HepG2 (cell line): ENCODE measurements around the gene VMO1. TPM values are rescaled to one million over a fixed set of nuclear protein-coding genes. Genes with fewer than 3 reads are reported as not detected.

Experiments
- ATRX ChIP-seq: sonication (generic); formaldehyde crosslinking; IDR thresholded peaks from 2 replicates; pipeline ENCODE4 v1.4.0; 2020; ENCODE audit warnings: missing genetic modification reagents, borderline replicate concordance
- DR1 ChIP-seq: sonication (generic); formaldehyde crosslinking; IDR thresholded peaks from 2 replicates; pipeline ENCODE4 v1.8.0; 2021; ENCODE audit warnings: mild to moderate bottlenecking, missing genetic modification reagents, inconsistent platforms
- GATAD2A ChIP-seq: IDR thresholded peaks from 2 replicates; pipeline ENCODE4 v1.6.1; 2016
- HNF4G ChIP-seq, 2 experiments: sonication (generic) in 1 of 2; formaldehyde crosslinking in 1 of 2; IDR thresholded peaks; 2 replicates each; pipeline versions ENCODE4 v1.4.0 to v1.6.1; 2011 to 2020; ENCODE audit warnings: borderline replicate concordance in 2 of 2, low read depth in 2 of 2, mild to moderate bottlenecking in 2 of 2, low read length in 1 of 2, missing genetic modification reagents in 1 of 2, moderate library complexity in 1 of 2
- HOXA5 ChIP-seq: sonication (generic); formaldehyde crosslinking; IDR thresholded peaks from 2 replicates; pipeline ENCODE4 v1.4.0; 2020; ENCODE audit warnings: missing genetic modification reagents
- IRF2 ChIP-seq: IDR thresholded peaks from 2 replicates; pipeline ENCODE4 v1.6.1; 2018; ENCODE audit warnings: missing genetic modification reagents, missing compliant biosample characterization
- JUNB ChIP-seq: sonication (generic); formaldehyde crosslinking; IDR thresholded peaks from 2 replicates; pipeline ENCODE4 v1.8.0; 2022; ENCODE audit warnings: missing genetic modification reagents, mild to moderate bottlenecking, borderline replicate concordance
- MAFG ChIP-seq: sonication (generic); formaldehyde crosslinking; IDR thresholded peaks from 2 replicates; pipeline ENCODE4 v1.5.1; 2020; ENCODE audit warnings: mild to moderate bottlenecking, missing genetic modification reagents
- MATR3 ChIP-seq: sonication (generic); formaldehyde crosslinking; IDR thresholded peaks from 2 replicates; pipeline ENCODE4 v1.4.0; 2020; ENCODE audit warnings: missing genetic modification reagents
- PTBP1 ChIP-seq: fragments of 200-400 bp; formaldehyde crosslinking; IDR thresholded peaks from 2 replicates; pipeline ENCODE4 v1.6.1; 2018; ENCODE audit warnings: low read length, low read depth; ENCODE audit not compliant: poor library complexity, severe bottlenecking
- RELA ChIP-seq: sonication (generic); formaldehyde crosslinking; IDR thresholded peaks from 2 replicates; pipeline ENCODE4 v1.4.0; 2020; ENCODE audit warnings: missing genetic modification reagents
- ZFP62 ChIP-seq: sonication (generic); formaldehyde crosslinking; IDR thresholded peaks from 2 replicates; pipeline ENCODE4 v1.4.0; 2020; ENCODE audit warnings: missing genetic modification reagents
- ZNF12 ChIP-seq: sonication (generic); formaldehyde crosslinking; IDR thresholded peaks from 2 replicates; pipeline ENCODE4 v1.5.0; 2020; ENCODE audit warnings: missing genetic modification reagents
- ZNF20 ChIP-seq: sonication (generic); formaldehyde crosslinking; IDR thresholded peaks from 2 replicates; pipeline ENCODE4 v1.4.0; 2020; ENCODE audit warnings: mild to moderate bottlenecking, moderate library complexity, missing genetic modification reagents
- ZNF431 ChIP-seq: sonication (generic); formaldehyde crosslinking; IDR thresholded peaks from 2 replicates; pipeline ENCODE4 v1.9.0; 2022; ENCODE audit warnings: missing genetic modification reagents, low read depth, mild to moderate bottlenecking, borderline replicate concordance
- ZNF501 ChIP-seq: sonication (generic); formaldehyde crosslinking; IDR thresholded peaks from 2 replicates; pipeline ENCODE4 v1.5.1; 2020; ENCODE audit warnings: mild to moderate bottlenecking, moderate library complexity, missing genetic modification reagents
- ZNF577 ChIP-seq: sonication (generic); formaldehyde crosslinking; IDR thresholded peaks from 2 replicates; pipeline ENCODE4 v1.4.0; 2020; ENCODE audit warnings: mild to moderate bottlenecking, low read depth, missing genetic modification reagents, borderline replicate concordance
- ZNF672 ChIP-seq: sonication (generic); formaldehyde crosslinking; IDR thresholded peaks from 2 replicates; pipeline ENCODE4 v1.8.1; 2022; ENCODE audit warnings: missing genetic modification reagents
- ZNF775 ChIP-seq: sonication (generic); formaldehyde crosslinking; IDR thresholded peaks from 2 replicates; pipeline ENCODE4 v1.4.0; 2020; ENCODE audit warnings: missing genetic modification reagents, mild to moderate bottlenecking, moderate library complexity, borderline replicate concordance
- ZNF777 ChIP-seq: sonication (generic); formaldehyde crosslinking; IDR thresholded peaks from 2 replicates; pipeline ENCODE4 v1.4.0; 2020; ENCODE audit warnings: missing genetic modification reagents
- polyA plus RNA-seq, 8 experiments: library from polyadenylated mRNA; depleted of rRNA in 3 of 8; stranded (reverse) in 7 of 8; unstranded in 1 of 8; fragments of >200 nt; fragmentation: Illumina TruSeq in 4 of 8; extraction: Trizol in 4 of 8; gene quantifications; 2 replicates each; pipeline versions ENCODE4 v1.2.1 to v1.2.3, GENCODE V29; 2011 to 2016; ENCODE audit warnings: low read depth in 4 of 8, missing spikeins in 1 of 8, mixed read lengths in 1 of 8; ENCODE audit not compliant: insufficient read depth in 1 of 8
- total RNA-seq, 5 experiments: library from RNA; depleted of rRNA; stranded (reverse); fragments of >200 nt; fragmentation: Illumina TruSeq; extraction: Trizol; gene quantifications; 2 replicates each; pipeline ENCODE4 v1.2.3, GENCODE V29; 2016; ENCODE audit warnings: low read depth in 1 of 5
- TF ChIP-seq, protein P1 (sequence below): sonication (generic); formaldehyde crosslinking; IDR thresholded peaks from 2 replicates; pipeline ENCODE4 v1.5.0; 2020; ENCODE audit warnings: missing genetic modification reagents, mild to moderate bottlenecking, borderline replicate concordance
- TF ChIP-seq, protein P2 (sequence below): sonication (generic); formaldehyde crosslinking; IDR thresholded peaks from 2 replicates; pipeline ENCODE4 v1.4.0; 2020; ENCODE audit warnings: missing genetic modification reagents; ENCODE audit errors: not compliant biosample characterization
- TF ChIP-seq, protein P3 (sequence below): sonication (generic); formaldehyde crosslinking; IDR thresholded peaks from 2 replicates; pipeline ENCODE4 v1.8.1; 2023; ENCODE audit warnings: mild to moderate bottlenecking, missing genetic modification reagents, borderline replicate concordance
- TF ChIP-seq, protein P4 (sequence below): sonication (generic); formaldehyde crosslinking; IDR thresholded peaks from 2 replicates; pipeline ENCODE4 v1.8.0; 2022; ENCODE audit warnings: mild to moderate bottlenecking, missing genetic modification reagents, moderate library complexity
- TF ChIP-seq, protein P5 (sequence below): sonication (generic); formaldehyde crosslinking; IDR thresholded peaks from 2 replicates; pipeline ENCODE4 v1.4.0; 2020; ENCODE audit warnings: missing genetic modification reagents

The VMO1 gene
- total and polyA plus RNA-seq, 2 of the 13 experiments (the other 11 are each of a cell fraction or from before 2014, with no cell fraction given) = not detected

DNA sequence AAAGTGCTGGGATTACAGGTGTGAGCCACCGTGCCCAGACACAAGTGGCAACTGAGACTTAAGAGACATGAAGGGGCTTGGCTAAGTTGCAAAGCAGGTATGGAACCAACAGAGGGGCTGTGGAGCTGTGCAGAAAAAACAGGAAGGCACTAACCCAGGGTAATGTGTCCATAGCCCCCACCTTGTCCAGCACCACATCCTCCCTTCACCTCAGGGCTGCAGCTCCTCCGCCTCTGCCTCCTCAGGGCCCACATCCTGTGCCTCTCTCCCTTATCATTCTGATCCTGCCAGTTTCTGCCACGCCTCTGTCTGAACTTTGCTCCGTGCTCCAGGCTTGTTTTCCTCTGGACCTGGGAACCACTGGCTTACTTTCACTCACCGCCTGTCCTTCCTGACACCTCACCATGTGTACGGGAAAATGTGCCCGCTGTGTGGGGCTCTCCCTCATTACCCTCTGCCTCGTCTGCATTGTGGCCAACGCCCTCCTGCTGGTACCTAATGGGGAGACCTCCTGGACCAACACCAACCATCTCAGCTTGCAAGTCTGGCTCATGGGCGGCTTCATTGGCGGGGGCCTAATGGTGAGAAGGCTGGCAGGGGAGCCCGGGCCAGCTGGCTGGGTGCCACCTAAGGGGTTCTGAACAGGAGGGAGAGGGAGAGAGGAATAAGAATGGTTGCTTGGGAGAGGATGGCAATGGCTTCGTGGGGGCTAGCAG is 14.5 kb downstream of the VMO1 start, which contains the start of gene TM4SF5 (continued):
- TF ChIP-seq, protein P1, sequence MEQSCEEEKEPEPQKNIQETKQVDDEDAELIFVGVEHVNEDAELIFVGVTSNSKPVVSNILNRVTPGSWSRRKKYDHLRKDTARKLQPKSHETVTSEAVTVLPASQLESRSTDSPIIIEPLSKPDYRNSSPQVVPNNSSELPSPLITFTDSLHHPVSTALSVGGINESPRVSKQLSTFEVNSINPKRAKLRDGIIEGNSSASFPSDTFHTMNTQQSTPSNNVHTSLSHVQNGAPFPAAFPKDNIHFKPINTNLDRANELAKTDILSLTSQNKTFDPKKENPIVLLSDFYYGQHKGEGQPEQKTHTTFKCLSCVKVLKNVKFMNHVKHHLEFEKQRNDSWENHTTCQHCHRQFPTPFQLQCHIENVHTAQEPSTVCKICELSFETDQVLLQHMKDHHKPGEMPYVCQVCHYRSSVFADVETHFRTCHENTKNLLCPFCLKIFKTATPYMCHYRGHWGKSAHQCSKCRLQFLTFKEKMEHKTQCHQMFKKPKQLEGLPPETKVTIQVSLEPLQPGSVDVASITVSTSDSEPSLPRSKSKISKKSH (CRISPR knock-in tag) = no peak; the same call in 1 of the 2 replicates
- TF ChIP-seq MATR3 (CRISPR knock-in tag) (no peak), MAFG (CRISPR knock-in tag) (no peak), ZNF20 (CRISPR knock-in tag) (no peak), DR1 (CRISPR knock-in tag) (0 out of 2 replicates have a peak, but pooled peaks have one; percentile 55), JUNB (CRISPR knock-in tag) (no peak), ZNF431 (CRISPR knock-in tag) (0 out of 2 replicates have a peak, but pooled peaks have one; percentile 48), ZFP62 (CRISPR knock-in tag) (no peak), RELA (CRISPR knock-in tag) (no peak), ZNF777 (CRISPR knock-in tag) (no peak; the same call in 1 of the 2 replicates), HNF4G (IDR thresholded peaks at IDR 0.05; ENCODE audit: borderline replicate concordance, low read depth, low read length) (peak; percentile 83), HNF4G (CRISPR knock-in tag; IDR thresholded peaks at IDR 0.05; ENCODE audit: borderline replicate concordance, low read depth) (peak; percentile 88; the same call in 1 of the 2 replicates), PTBP1 (no peak), GATAD2A (CRISPR knock-in tag) (peak; percentile 90), HOXA5 (peak; percentile 81; the same call in 1 of the 2 replicates), ZNF12 (CRISPR knock-in tag) (peak; percentile 46; the same call in 1 of the 2 replicates), ZNF775 (no peak; the same call in 1 of the 2 replicates), ATRX (CRISPR knock-in tag) (no peak), ZNF577 (CRISPR knock-in tag) (no peak), IRF2 (peak; percentile 92), ZNF672 (no peak), ZNF501 (peak; percentile 78; the same call in 1 of the 2 replicates)
- TF ChIP-seq, protein P2, sequence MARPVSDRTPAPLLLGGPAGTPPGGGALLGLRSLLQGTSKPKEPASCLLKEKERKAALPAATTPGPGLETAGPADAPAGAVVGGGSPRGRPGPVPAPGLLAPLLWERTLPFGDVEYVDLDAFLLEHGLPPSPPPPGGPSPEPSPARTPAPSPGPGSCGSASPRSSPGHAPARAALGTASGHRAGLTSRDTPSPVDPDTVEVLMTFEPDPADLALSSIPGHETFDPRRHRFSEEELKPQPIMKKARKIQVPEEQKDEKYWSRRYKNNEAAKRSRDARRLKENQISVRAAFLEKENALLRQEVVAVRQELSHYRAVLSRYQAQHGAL (CRISPR knock-in tag) = peak; percentile 92
- TF ChIP-seq, protein P3, sequence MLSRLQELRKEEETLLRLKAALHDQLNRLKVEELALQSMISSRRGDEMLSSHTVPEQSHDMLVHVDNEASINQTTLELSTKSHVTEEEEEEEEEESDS (CRISPR knock-in tag) = peak; percentile 78; the same call in 1 of the 2 replicates
- TF ChIP-seq, protein P4, sequence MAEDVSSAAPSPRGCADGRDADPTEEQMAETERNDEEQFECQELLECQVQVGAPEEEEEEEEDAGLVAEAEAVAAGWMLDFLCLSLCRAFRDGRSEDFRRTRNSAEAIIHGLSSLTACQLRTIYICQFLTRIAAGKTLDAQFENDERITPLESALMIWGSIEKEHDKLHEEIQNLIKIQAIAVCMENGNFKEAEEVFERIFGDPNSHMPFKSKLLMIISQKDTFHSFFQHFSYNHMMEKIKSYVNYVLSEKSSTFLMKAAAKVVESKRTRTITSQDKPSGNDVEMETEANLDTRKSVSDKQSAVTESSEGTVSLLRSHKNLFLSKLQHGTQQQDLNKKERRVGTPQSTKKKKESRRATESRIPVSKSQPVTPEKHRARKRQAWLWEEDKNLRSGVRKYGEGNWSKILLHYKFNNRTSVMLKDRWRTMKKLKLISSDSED (CRISPR knock-in tag) = no peak
- TF ChIP-seq, protein P5, sequence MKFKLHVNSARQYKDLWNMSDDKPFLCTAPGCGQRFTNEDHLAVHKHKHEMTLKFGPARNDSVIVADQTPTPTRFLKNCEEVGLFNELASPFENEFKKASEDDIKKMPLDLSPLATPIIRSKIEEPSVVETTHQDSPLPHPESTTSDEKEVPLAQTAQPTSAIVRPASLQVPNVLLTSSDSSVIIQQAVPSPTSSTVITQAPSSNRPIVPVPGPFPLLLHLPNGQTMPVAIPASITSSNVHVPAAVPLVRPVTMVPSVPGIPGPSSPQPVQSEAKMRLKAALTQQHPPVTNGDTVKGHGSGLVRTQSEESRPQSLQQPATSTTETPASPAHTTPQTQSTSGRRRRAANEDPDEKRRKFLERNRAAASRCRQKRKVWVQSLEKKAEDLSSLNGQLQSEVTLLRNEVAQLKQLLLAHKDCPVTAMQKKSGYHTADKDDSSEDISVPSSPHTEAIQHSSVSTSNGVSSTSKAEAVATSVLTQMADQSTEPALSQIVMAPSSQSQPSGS = peak; percentile 70
